ENCODE data around the gene UIMC1. TPM values are rescaled to one million over a fixed set of nuclear protein-coding genes. Genes with fewer than 3 reads are reported as not detected.

UIMC1 gene
- total RNA-seq, 1 donor from 2014 or later, result 36.1 TPM

DNA sequence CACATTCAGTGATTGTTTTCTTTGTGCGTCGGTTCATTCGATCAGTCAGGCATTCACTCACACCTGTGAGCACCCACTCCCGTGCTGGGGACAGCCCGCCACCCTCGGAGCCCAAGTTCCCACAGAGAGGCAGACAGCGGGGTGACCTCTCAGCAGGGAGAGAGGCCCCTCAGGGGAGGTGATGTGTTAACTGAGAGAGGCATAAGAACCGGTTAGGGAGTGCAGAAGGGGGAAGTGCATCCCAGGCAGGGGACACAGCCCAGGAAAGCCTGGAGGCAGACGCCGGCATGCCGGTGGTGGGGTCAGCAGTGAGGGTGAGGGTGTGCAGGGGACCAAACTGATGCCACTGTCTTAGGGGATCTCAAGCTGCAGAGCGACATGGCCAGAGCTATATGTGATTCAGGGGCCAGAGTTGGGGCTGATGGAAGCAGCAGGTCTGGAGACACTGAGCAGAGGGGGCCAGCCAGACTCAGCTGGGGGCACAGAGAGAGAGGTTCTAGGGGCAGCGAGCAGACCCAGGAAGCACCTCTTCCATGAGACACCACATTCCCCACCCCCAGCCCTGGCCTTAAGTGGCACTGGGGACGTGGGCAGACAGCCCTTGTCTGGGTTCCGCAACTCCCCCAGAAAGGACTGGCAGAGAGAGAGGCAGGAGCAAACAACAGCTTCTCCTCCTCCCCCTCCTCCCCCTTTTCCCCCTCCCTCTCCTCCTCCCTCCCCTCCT is 143.4 kb downstream of the UIMC1 start:
- FAIRE-seq (no peak), DNase-seq (ENCODE audit: low read depth) (no peak)
- Histone ChIP-seq H3K27ac (ENCODE audit: low read depth, low read length) (no peak overlapping the region), H3K9me3 (ENCODE audit: insufficient read depth, low read depth, low read length) (no peaks in the 10 kb centered on the region), H3K36me3 (ENCODE audit: insufficient read depth, low read length) (no peaks in the 10 kb centered on the region), H3K27me3 (ENCODE audit: insufficient read depth, low read length) (peaks cover 28% of the 10 kb centered on the region), H4K20me1 (ENCODE audit: insufficient read depth, low read length) (no peaks in the 10 kb centered on the region), H3K4me3 (ENCODE audit: insufficient read depth, low read depth, low read length) (no peak overlapping the region), H3K4me2 (ENCODE audit: low read length) (no peak overlapping the region), H2AFZ (ENCODE audit: low read depth, low read length) (no peak overlapping the region), H3K4me1 (ENCODE audit: insufficient read depth, low read length) (no peaks in the 10 kb centered on the region), H3K79me2 (ENCODE audit: insufficient read depth, low read length) (no peaks in the 10 kb centered on the region), H3K9ac (ENCODE audit: low read length) (no peak overlapping the region)
- Mint-ChIP-seq H3K9me3 (ENCODE audit: unreplicated experiment) (no peaks in the 10 kb centered on the region), H3K4me1 (ENCODE audit: low read depth, unreplicated experiment) (peaks cover 4% of the 10 kb centered on the region), H3K27ac (ENCODE audit: unreplicated experiment) (no peak overlapping the region), H3K4me3 (ENCODE audit: unreplicated experiment) (no peak overlapping the region), H3K36me3 (ENCODE audit: low read depth, unreplicated experiment) (no peaks in the 10 kb centered on the region), H3K27me3 (ENCODE audit: low read depth, unreplicated experiment) (peaks cover 57% of the 10 kb centered on the region)
- TF ChIP-seq EZH2 (IDR thresholded peaks at IDR 0.05; ENCODE audit: insufficient read depth, low read length), result no peak
- TF ChIP-seq, protein P1, sequence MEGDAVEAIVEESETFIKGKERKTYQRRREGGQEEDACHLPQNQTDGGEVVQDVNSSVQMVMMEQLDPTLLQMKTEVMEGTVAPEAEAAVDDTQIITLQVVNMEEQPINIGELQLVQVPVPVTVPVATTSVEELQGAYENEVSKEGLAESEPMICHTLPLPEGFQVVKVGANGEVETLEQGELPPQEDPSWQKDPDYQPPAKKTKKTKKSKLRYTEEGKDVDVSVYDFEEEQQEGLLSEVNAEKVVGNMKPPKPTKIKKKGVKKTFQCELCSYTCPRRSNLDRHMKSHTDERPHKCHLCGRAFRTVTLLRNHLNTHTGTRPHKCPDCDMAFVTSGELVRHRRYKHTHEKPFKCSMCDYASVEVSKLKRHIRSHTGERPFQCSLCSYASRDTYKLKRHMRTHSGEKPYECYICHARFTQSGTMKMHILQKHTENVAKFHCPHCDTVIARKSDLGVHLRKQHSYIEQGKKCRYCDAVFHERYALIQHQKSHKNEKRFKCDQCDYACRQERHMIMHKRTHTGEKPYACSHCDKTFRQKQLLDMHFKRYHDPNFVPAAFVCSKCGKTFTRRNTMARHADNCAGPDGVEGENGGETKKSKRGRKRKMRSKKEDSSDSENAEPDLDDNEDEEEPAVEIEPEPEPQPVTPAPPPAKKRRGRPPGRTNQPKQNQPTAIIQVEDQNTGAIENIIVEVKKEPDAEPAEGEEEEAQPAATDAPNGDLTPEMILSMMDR (IDR thresholded peaks at IDR 0.05; ENCODE audit: insufficient read depth, low read depth, low read length), result no peak

DNA sequence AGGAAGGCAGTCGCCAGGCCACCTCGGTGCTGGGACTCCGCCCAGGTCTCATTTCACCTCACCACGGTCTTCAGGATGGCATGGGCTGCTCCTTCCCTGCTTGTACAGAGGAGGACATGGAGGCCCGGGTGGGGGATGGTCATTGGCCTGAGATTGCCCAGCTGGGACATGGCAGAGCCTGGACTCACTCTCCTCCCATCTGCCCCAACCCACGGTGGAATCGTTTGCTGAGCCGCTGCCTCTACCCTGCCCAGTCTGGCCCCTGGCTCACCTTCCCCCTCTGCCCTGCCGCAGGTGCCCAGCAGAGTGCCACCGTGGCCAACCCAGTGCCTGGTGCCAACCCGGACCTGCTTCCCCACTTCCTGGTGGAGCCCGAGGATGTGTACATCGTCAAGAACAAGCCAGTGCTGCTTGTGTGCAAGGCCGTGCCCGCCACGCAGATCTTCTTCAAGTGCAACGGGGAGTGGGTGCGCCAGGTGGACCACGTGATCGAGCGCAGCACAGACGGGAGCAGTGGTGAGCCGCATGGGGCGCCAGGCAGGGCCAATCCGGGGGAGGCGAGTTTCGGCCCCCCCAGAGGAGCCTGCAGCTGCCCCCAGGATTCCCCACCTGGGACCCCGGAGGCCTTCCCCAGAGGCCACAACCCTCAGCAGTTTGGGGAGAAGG is 144.1 kb downstream of the UIMC1 start:
- Histone ChIP-seq H2AFZ (ENCODE audit: low read depth, low read length) (no peak overlapping the region), H3K79me2 (ENCODE audit: insufficient read depth, low read length) (no peaks in the 10 kb centered on the region), H3K9ac (ENCODE audit: low read length) (no peak overlapping the region), H3K36me3 (ENCODE audit: insufficient read depth, low read length) (no peaks in the 10 kb centered on the region), H3K27ac (ENCODE audit: low read depth, low read length) (no peak overlapping the region), H3K9me3 (ENCODE audit: insufficient read depth, low read depth, low read length) (no peaks in the 10 kb centered on the region), H3K4me2 (ENCODE audit: low read length) (no peak overlapping the region), H3K4me1 (ENCODE audit: insufficient read depth, low read length) (no peaks in the 10 kb centered on the region), H3K27me3 (ENCODE audit: insufficient read depth, low read length) (peaks cover 30% of the 10 kb centered on the region), H3K4me3 (ENCODE audit: insufficient read depth, low read depth, low read length) (no peak overlapping the region), H4K20me1 (ENCODE audit: insufficient read depth, low read length) (no peaks in the 10 kb centered on the region)
- Mint-ChIP-seq H3K27me3 (ENCODE audit: low read depth, unreplicated experiment) (peaks cover 63% of the 10 kb centered on the region), H3K27ac (ENCODE audit: unreplicated experiment) (no peak overlapping the region), H3K9me3 (ENCODE audit: unreplicated experiment) (no peaks in the 10 kb centered on the region), H3K4me3 (ENCODE audit: unreplicated experiment) (no peak overlapping the region), H3K36me3 (ENCODE audit: low read depth, unreplicated experiment) (no peaks in the 10 kb centered on the region), H3K4me1 (ENCODE audit: low read depth, unreplicated experiment) (peaks cover 4% of the 10 kb centered on the region)
- FAIRE-seq, result no peak
- TF ChIP-seq EZH2 (IDR thresholded peaks at IDR 0.05; ENCODE audit: insufficient read depth, low read length), result no peak
- TF ChIP-seq, protein P1 (IDR thresholded peaks at IDR 0.05; ENCODE audit: insufficient read depth, low read depth, low read length), result no peak
- no peak for DNase-seq (ENCODE audit: low read depth)

DNA sequence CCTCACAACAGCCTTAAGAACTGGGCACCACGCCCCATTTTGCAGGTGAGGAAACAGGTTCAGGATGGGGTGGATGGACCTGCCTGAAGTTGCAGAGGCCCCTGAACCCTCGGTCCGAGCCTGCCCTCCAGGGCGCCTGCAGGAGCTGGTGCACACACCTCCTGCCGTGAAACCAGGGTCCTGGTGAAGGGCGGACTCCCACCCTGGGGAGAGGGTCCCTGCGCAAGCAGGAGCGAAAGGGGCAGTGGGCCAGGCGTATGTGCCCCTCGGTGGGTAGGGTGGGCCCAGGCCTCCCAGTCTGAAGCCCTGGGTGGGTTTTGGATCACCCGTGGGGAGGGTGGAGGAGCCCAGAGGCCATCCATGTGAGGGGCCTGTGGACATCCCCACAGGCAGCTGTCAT is 145.3 kb downstream of the UIMC1 start:
- H3K9me3 Mint-ChIP-seq (ENCODE audit: unreplicated experiment), result no peaks in the 10 kb centered on the region
- H3K4me3 ChIP-seq (ENCODE audit: insufficient read depth, low read depth, low read length), result no peak overlapping the region
- H2AFZ ChIP-seq (ENCODE audit: low read depth, low read length), result no peak overlapping the region
- no peaks in the 10 kb centered on the region for H4K20me1 ChIP-seq (ENCODE audit: insufficient read depth, low read length)
- FAIRE-seq (no peak), DNase-seq (ENCODE audit: low read depth) (no peak)
- H3K27ac ChIP-seq (ENCODE audit: low read depth, low read length), result no peak overlapping the region
- no peaks in the 10 kb centered on the region for H3K36me3 ChIP-seq (ENCODE audit: insufficient read depth, low read length)
- H3K79me2 ChIP-seq (ENCODE audit: insufficient read depth, low read length), result no peaks in the 10 kb centered on the region
- H3K9ac ChIP-seq (ENCODE audit: low read length), result no peak overlapping the region
- no peaks in the 10 kb centered on the region for H3K4me1 ChIP-seq (ENCODE audit: insufficient read depth, low read length)
- TF ChIP-seq, protein P1 (IDR thresholded peaks at IDR 0.05; ENCODE audit: insufficient read depth, low read depth, low read length), result no peak
- no peak for TF ChIP-seq EZH2 (IDR thresholded peaks at IDR 0.05; ENCODE audit: insufficient read depth, low read length)
- peaks cover 60% of the 10 kb centered on the region for H3K27me3 Mint-ChIP-seq (ENCODE audit: low read depth, unreplicated experiment)
- no peak overlapping the region for H3K4me2 ChIP-seq (ENCODE audit: low read length)
- H3K36me3 Mint-ChIP-seq (ENCODE audit: low read depth, unreplicated experiment), result no peaks in the 10 kb centered on the region
- peaks cover 21% of the 10 kb centered on the region for H3K27me3 ChIP-seq (ENCODE audit: insufficient read depth, low read length)
- no peak overlapping the region for H3K4me3 Mint-ChIP-seq (ENCODE audit: unreplicated experiment)
- H3K27ac Mint-ChIP-seq (ENCODE audit: unreplicated experiment), result no peak overlapping the region
- peaks cover 4% of the 10 kb centered on the region for H3K4me1 Mint-ChIP-seq (ENCODE audit: low read depth, unreplicated experiment)
- no peaks in the 10 kb centered on the region for H3K9me3 ChIP-seq (ENCODE audit: insufficient read depth, low read depth, low read length)
